Heart left ventricle (tissue), 13 donors: ENCODE data around the gene HDAC4.
A peak's percentile ranks its signal among the peaks of the same experiment; 100 is the strongest.

Experiments
- POLR2A ChIP-seq, 2 donors: fragments of 450-650 bp; IDR thresholded peaks; one replicate each; pipeline ENCODE4 v1.6.1; 2017; ENCODE audit warnings: antibody characterized with exemption in 2 of 2, mild to moderate bottlenecking in 2 of 2, moderate library complexity in 2 of 2
- TF ChIP-seq, protein P1 (sequence below), 12 donors: fragments of 200-600 bp; sonication (generic) in 4 of 12; IDR thresholded peaks; one replicate each; pipeline versions ENCODE4 v1.5.0 to v1.8.0; 2018 to 2022; ENCODE audit warnings: antibody characterized with exemption in 12 of 12, mild to moderate bottlenecking in 5 of 12
- donor health status: ischemic (EF 13 %, LVEDD 7.1; RV severe dilation, severe dysfunction).
- donor health status: DM: no; HTN: yes; CAD: no.
- donor health status: DM: no; HTN: no; CAD: no.
- donor health status: ischemic (EF 25% LVEDD 6.9; RV normal size, moderate dysfunction).
- donor health status: ischemic (EF 25% LVEDD 5.7; RV mildly dilated, moderate dysfunction).
- donor health status: ischemic (EF 35%, LVEDD 5.7; RV mildly dilated, moderate dysfunction).
- donor health status: nonischemic (EF 11% LVEDD 7.7; RV severe dilation, severe dysfunction).
- donor health status: DM: yes; HTN: yes; CAD: no.
- donor health status: PGD.
- donor health status: ischemic (EF 29% LVEDD 5.4; RV normal size, mild dysfunction).
- donor health status: nonischemic (EF 23%, LVEDD 6.1; RV moderate dilation, normal function).

DNA sequence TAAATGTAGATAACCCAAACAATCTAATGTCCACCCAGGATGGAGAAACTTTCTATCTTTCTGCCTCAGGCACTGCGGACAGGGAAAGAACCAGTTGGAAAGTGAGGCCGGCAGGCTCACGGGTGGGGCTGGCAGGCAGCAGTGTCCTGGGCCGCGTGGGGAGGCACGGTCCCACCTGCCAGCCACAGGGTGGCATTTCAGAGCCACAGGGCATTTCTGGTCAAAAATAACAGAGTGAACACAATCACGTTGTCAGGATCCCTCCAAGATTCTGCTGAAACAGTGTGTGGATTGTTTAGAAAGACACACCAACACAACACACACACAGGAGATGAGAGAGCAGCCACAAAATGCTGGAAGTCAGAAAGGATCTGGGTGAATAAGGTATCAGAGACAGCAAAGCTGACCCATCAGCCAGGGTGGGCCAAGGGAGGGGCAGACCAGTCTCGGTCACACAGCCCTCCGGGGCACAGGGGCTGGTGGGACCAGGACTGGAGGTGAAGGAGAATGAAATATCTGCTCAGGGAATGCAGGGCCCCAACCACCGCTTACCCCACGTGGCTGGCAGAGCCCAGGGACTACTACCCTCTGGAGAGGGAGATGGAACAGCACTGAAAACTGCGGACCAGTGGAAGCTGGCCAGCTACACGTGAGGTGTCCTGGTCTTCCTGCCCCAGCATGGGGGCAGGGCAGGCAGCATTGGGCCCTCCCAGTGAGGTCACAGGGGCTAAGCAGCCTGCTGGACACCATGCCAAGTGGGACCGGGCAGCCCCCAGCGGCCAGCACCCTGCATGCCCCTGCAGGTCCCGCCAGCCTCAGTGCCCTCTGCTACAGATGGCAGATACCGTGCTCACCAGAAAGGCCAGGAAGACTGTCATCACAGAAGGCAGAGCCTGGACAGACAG, 173.9 kb downstream of the HDAC4 start:
- TF ChIP-seq, protein P1, sequence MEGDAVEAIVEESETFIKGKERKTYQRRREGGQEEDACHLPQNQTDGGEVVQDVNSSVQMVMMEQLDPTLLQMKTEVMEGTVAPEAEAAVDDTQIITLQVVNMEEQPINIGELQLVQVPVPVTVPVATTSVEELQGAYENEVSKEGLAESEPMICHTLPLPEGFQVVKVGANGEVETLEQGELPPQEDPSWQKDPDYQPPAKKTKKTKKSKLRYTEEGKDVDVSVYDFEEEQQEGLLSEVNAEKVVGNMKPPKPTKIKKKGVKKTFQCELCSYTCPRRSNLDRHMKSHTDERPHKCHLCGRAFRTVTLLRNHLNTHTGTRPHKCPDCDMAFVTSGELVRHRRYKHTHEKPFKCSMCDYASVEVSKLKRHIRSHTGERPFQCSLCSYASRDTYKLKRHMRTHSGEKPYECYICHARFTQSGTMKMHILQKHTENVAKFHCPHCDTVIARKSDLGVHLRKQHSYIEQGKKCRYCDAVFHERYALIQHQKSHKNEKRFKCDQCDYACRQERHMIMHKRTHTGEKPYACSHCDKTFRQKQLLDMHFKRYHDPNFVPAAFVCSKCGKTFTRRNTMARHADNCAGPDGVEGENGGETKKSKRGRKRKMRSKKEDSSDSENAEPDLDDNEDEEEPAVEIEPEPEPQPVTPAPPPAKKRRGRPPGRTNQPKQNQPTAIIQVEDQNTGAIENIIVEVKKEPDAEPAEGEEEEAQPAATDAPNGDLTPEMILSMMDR (IDR thresholded peaks at IDR 0.05): peak in 7 of 12 donors; percentile 7 to 48 (median 23)
- no peak for TF ChIP-seq POLR2A (IDR thresholded peaks at IDR 0.05)
